Activated CD4-positive, CD25-positive, alpha-beta regulatory T cell treated with anti-CD3 and anti-CD28 coated beads, Interleukin-2, amount 50 U/mL, for 16 hours (primary cell): ENCODE data around the gene FARS2.
"Not testable (repeated sequence)": the region's sequence is repeated elsewhere in the genome, so short reads cannot be mapped to it uniquely, and the experiment has no call there.

ENCODE experiments used
- DNase-seq: peaks from one replicate; pipeline ENCODE4 v3.0.0-alpha.2; 2020; ENCODE audit warnings: low read depth, low spot score

Gene FARS2

GRCh38 chr6:5630636-5631035, 369.3 kb downstream of the FARS2 start:
- no peak for DNase-seq

GRCh38 chr6:5632348-5632935, 371.1 kb downstream of the FARS2 start:
- DNase-seq = no peak

GRCh38 chr6:5634525-5634924, 373.2 kb downstream of the FARS2 start:
- no peak for DNase-seq

- DNase-seq = no peak
Observed at GRCh38 chr6:5636210-5637030, 375.1 kb downstream of the FARS2 start.

GRCh38 chr6:5637714-5638113, 376.4 kb downstream of the FARS2 start:
- DNase-seq = no peak

GRCh38 chr6:5638666-5639065, 377.4 kb downstream of the FARS2 start:
- DNase-seq = no peak

- DNase-seq = no peak
Observed at GRCh38 chr6:5639193-5639592, 377.9 kb downstream of the FARS2 start.

- DNase-seq = no peak
Observed at GRCh38 chr6:5640614-5641013, 379.3 kb downstream of the FARS2 start.

- DNase-seq = no peak
Observed at GRCh38 chr6:5644523-5645185, 383.3 kb downstream of the FARS2 start.

- no peak for DNase-seq
Observed at GRCh38 chr6:5645328-5646290, 384.3 kb downstream of the FARS2 start.

- DNase-seq = no peak
Observed at GRCh38 chr6:5652406-5653137, 391.3 kb downstream of the FARS2 start.

GRCh38 chr6:5653801-5654200, 392.5 kb downstream of the FARS2 start:
- no peak for DNase-seq

GRCh38 chr6:5656226-5656625, 394.9 kb downstream of the FARS2 start:
- no peak for DNase-seq

GRCh38 chr6:5656695-5657094, 395.4 kb downstream of the FARS2 start:
- DNase-seq = not testable (repeated sequence)

GRCh38 chr6:5657684-5658430, 396.5 kb downstream of the FARS2 start:
- no peak for DNase-seq

- DNase-seq = no peak
Observed at GRCh38 chr6:5659467-5659866, 398.2 kb downstream of the FARS2 start.

- DNase-seq = no peak
Observed at GRCh38 chr6:5660772-5661171, 399.5 kb downstream of the FARS2 start.

GRCh38 chr6:5662797-5663196, 401.5 kb downstream of the FARS2 start:
- no peak for DNase-seq

- no peak for DNase-seq
Observed at GRCh38 chr6:5663259-5663658, 401.9 kb downstream of the FARS2 start.

- DNase-seq = no peak
Observed at GRCh38 chr6:5663739-5664138, 402.4 kb downstream of the FARS2 start.
